VCaP (cell line): ENCODE results near the gene VWA8.
"Not testable (repeated sequence)": the region's sequence is repeated elsewhere in the genome, so short reads cannot be mapped to it uniquely, and the experiment has no call there.

ENCODE experiments used
- H3K27ac ChIP-seq: fragments of 450-650 bp; 2 replicates; pipeline ENCODE4 v1.5.1; 2017
- CTCF ChIP-seq: fragments of 450-650 bp; conservative IDR thresholded peaks from 2 replicates; pipeline ENCODE4 v1.5.1; 2017; ENCODE audit warnings: mild to moderate bottlenecking, moderate library complexity

The VWA8 gene

DNA sequence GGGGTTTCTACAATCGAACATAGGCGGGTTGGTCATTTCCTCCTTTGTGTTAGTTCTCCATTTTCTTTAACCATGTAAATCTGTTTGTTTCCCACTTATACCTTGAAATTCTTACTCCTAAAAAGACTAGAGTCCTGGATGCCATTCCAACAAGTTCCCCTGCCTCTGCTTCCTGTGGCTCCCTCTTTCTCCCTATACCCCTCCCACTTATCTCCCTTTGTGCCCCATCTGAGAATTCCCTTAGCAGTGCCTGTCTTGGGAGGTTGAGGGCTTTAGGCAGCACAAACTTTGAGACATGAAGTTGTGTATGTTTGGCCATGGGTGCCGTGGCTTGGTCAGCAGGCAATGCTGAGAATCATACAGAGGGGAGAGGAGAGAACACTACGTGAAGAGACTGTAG is 327.1 kb downstream of the VWA8 start:
- H3K27ac ChIP-seq, result no peak overlapping the region
- TF ChIP-seq CTCF, result no peak

- no peak overlapping the region for H3K27ac ChIP-seq
- TF ChIP-seq CTCF, result no peak
These were observed 329.5 kb downstream of the VWA8 start for GRCh38 chr13:41631296-41631965.

DNA sequence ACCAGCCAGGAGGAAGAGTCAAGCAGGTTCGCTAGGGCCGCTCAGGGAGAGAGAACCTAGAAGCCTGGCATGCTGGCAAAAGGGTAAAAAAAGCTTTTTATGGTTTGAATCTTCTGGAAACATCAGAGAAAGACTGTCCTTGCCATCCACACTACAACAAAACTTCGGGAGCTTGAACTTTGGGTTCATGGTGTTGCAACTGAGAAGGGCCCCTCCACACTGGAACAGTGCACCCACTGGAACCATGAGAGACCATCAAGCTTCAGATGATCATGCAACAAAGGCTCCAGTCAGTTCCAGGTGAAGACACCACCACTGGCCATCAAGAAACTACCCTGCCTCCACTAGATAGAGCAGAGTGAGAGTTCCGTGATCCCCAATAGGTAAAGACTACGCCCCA is 333.5 kb downstream of the VWA8 start:
- no peak for TF ChIP-seq CTCF
- no peak overlapping the region for H3K27ac ChIP-seq

- no peak overlapping the region for H3K27ac ChIP-seq
- TF ChIP-seq CTCF, result no peak
These were observed 336.9 kb downstream of the VWA8 start for GRCh38 chr13:41624041-41624440.

GRCh38 chr13:41622432-41623429 is 338.2 kb downstream of the VWA8 start:
- H3K27ac ChIP-seq, result no peak overlapping the region

GRCh38 chr13:41621716-41622431 is 339.0 kb downstream of the VWA8 start:
- no peak overlapping the region for H3K27ac ChIP-seq
- no peak for TF ChIP-seq CTCF

More at GRCh38 chr13:41622432-41623429, 338.2 kb downstream of the VWA8 start:
- no peak for TF ChIP-seq CTCF

DNA sequence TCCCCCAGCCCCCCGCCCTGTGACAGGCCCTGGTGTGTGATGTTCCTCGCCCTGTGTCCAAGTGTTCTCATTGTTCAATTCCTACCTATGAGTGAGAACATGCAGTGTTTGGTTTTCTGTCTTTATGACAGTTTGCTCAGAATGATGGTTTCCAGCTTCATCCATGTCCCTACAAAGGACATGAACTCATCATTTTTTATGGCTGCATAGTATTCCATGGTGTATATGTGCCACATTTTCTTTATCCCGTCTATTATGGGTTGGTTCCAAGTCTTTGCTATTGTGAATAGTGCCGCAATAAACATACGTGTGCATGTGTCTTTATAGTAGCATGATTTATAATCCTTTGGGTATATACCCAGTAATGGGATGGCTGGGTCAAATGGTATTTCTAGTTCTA is 343.3 kb downstream of the VWA8 start:
- H3K27ac ChIP-seq, result not testable (repeated sequence)
